HepG2 (cell line): ENCODE data around the gene SUSD6. TPM values are rescaled to one million over a fixed set of nuclear protein-coding genes. Genes with fewer than 3 reads are reported as not detected.

ENCODE experiments used
- ARNT2 ChIP-seq: sonication (generic); formaldehyde crosslinking; IDR thresholded peaks from 2 replicates; pipeline ENCODE4 v1.8.0; 2022; ENCODE audit warnings: mild to moderate bottlenecking, low read depth, missing genetic modification reagents, moderate library complexity
- ATF1 ChIP-seq: IDR thresholded peaks from 2 replicates; pipeline ENCODE4 v1.6.1; 2016; ENCODE audit warnings: mild to moderate bottlenecking, control low read depth
- CHD4 ChIP-seq: fragments of 200-600 bp; sonication (generic); IDR thresholded peaks from 2 replicates; pipeline ENCODE4 v1.7.0; 2017; ENCODE audit warnings: mild to moderate bottlenecking, low read length, borderline replicate concordance
- DBP ChIP-seq: sonication (generic); formaldehyde crosslinking; IDR thresholded peaks from 2 replicates; pipeline ENCODE4 v1.4.0; 2020; ENCODE audit warnings: missing genetic modification reagents; ENCODE audit errors: not compliant biosample characterization
- DRAP1 ChIP-seq: IDR thresholded peaks from 2 replicates; pipeline ENCODE4 v1.6.1; 2016; ENCODE audit warnings: missing genetic modification reagents, missing compliant biosample characterization
- GFI1 ChIP-seq: sonication (generic); formaldehyde crosslinking; IDR thresholded peaks from 2 replicates; pipeline ENCODE4 v1.5.0; 2020; ENCODE audit warnings: missing genetic modification reagents, mild to moderate bottlenecking, borderline replicate concordance
- IRX3 ChIP-seq: sonication (generic); formaldehyde crosslinking; IDR thresholded peaks from 2 replicates; pipeline ENCODE4 v1.8.1; 2023; ENCODE audit warnings: mild to moderate bottlenecking, low read depth, missing genetic modification reagents, borderline replicate concordance
- JARID2 ChIP-seq: sonication (generic); formaldehyde crosslinking; IDR thresholded peaks from 2 replicates; pipeline ENCODE4 v1.8.1; 2023; ENCODE audit warnings: missing genetic modification reagents, inconsistent platforms; ENCODE audit not compliant: insufficient replicate concordance
- MAF1 ChIP-seq: sonication (generic); formaldehyde crosslinking; IDR thresholded peaks from 2 replicates; pipeline ENCODE4 v1.5.0; 2020; ENCODE audit warnings: missing genetic modification reagents, borderline replicate concordance
- ONECUT2 ChIP-seq: sonication (generic); formaldehyde crosslinking; IDR thresholded peaks from 2 replicates; pipeline ENCODE4 v1.4.0; 2020; ENCODE audit warnings: missing genetic modification reagents
- PRDM10 ChIP-seq: sonication (generic); formaldehyde crosslinking; IDR thresholded peaks from 2 replicates; pipeline ENCODE4 v1.4.0; 2020; ENCODE audit warnings: low read depth, missing genetic modification reagents
- TAF15 ChIP-seq: fragments of 200-400 bp; formaldehyde crosslinking; IDR thresholded peaks from one replicate; pipeline ENCODE4 v1.6.1; 2018; ENCODE audit warnings: mild to moderate bottlenecking, low read depth, low read length; ENCODE audit not compliant: poor library complexity, severe bottlenecking
- ZFX ChIP-seq: sonication (generic); formaldehyde crosslinking; IDR thresholded peaks from 2 replicates; pipeline ENCODE4 v1.4.0; 2020; ENCODE audit warnings: mild to moderate bottlenecking, low read depth, missing genetic modification reagents, moderate library complexity
- ZMYM2 ChIP-seq: sonication (generic); formaldehyde crosslinking; IDR thresholded peaks from 2 replicates; pipeline ENCODE4 v1.8.0; 2022; ENCODE audit warnings: mild to moderate bottlenecking, missing genetic modification reagents
- ZNF207 ChIP-seq: fragments of 450-650 bp; IDR thresholded peaks from 2 replicates; pipeline ENCODE4 v1.6.1; 2016; ENCODE audit warnings: antibody characterized with exemption, borderline replicate concordance
- ZNF235 ChIP-seq: sonication (generic); formaldehyde crosslinking; IDR thresholded peaks from 2 replicates; pipeline ENCODE4 v1.8.1; 2023; ENCODE audit warnings: mild to moderate bottlenecking, missing genetic modification reagents, borderline replicate concordance
- ZNF460 ChIP-seq: sonication (generic); formaldehyde crosslinking; IDR thresholded peaks from 2 replicates; pipeline ENCODE4 v1.5.1; 2020; ENCODE audit warnings: missing genetic modification reagents, mild to moderate bottlenecking, borderline replicate concordance
- ZNF770 ChIP-seq: sonication (generic); formaldehyde crosslinking; IDR thresholded peaks from 2 replicates; pipeline ENCODE4 v1.5.0; 2020; ENCODE audit warnings: mild to moderate bottlenecking, missing genetic modification reagents
- polyA plus RNA-seq, 8 experiments: library from polyadenylated mRNA; depleted of rRNA in 3 of 8; stranded (reverse) in 7 of 8; unstranded in 1 of 8; fragments of >200 nt; fragmentation: Illumina TruSeq in 4 of 8; extraction: Trizol in 4 of 8; gene quantifications; 2 replicates each; pipeline versions ENCODE4 v1.2.1 to v1.2.3, GENCODE V29; 2011 to 2016; ENCODE audit warnings: low read depth in 4 of 8, missing spikeins in 1 of 8, mixed read lengths in 1 of 8; ENCODE audit not compliant: insufficient read depth in 1 of 8
- total RNA-seq, 5 experiments: library from RNA; depleted of rRNA; stranded (reverse); fragments of >200 nt; fragmentation: Illumina TruSeq; extraction: Trizol; gene quantifications; 2 replicates each; pipeline ENCODE4 v1.2.3, GENCODE V29; 2016; ENCODE audit warnings: low read depth in 1 of 5

SUSD6 gene
- total and polyA plus RNA-seq, 2 of the 13 experiments (the other 11 are each of a cell fraction or from before 2014, with no cell fraction given) = 7.2 to 7.4 TPM

GRCh38 chr14:69726761-69727511 is 115.5 kb downstream of the SUSD6 start (continued):
- TF ChIP-seq DRAP1 (CRISPR knock-in tag) = no peak
- peak; percentile 63 for TF ChIP-seq ZFX (CRISPR knock-in tag)
- TF ChIP-seq ATF1 (CRISPR knock-in tag) = no peak
- no peak for TF ChIP-seq PRDM10 (CRISPR knock-in tag)
- TF ChIP-seq ARNT2 = no peak
- no peak for TF ChIP-seq DBP (CRISPR knock-in tag)
- no peak for TF ChIP-seq ZNF770 (CRISPR knock-in tag)
- TF ChIP-seq GFI1 = no peak
- no peak for TF ChIP-seq ZNF235 (CRISPR knock-in tag)
- no peak for TF ChIP-seq IRX3 (CRISPR knock-in tag)
- no peak for TF ChIP-seq TAF15
- TF ChIP-seq JARID2 = no peak
- TF ChIP-seq ZNF207 = no peak
- no peak for TF ChIP-seq MAF1 (CRISPR knock-in tag)
- no peak for TF ChIP-seq CHD4
- no peak for TF ChIP-seq ZMYM2
- 0 out of 2 replicates have a peak, but pooled peaks have one; percentile 5 for TF ChIP-seq ONECUT2 (CRISPR knock-in tag)
- no peak for TF ChIP-seq ZNF460 (CRISPR knock-in tag)
